Stimulated activated effector memory CD8-positive, alpha-beta T cell treated with anti-CD3 and anti-CD28 coated beads, Interleukin-12 subunit alpha, Interleukin-12 subunit beta, amount 100 ng/mL, for 72 hours (primary cell): Measurements from ENCODE around the gene MEIS3.
A peak's percentile ranks its signal among the peaks of the same experiment; 100 is the strongest.
"Not testable (repeated sequence)": the region's sequence is repeated elsewhere in the genome, so short reads cannot be mapped to it uniquely, and the experiment has no call there.

Experiments used
- ATAC-seq: fragments of 150-1000 bp; cut with Tn5 transposase; 2 replicates; pipeline ENCODE4 v1.10.0; 2021
- DNase-seq, 2 donors: peaks; one replicate each; pipeline ENCODE4 v3.0.0; 2021 to 2022; ENCODE audit warnings: low spot score in 2 of 2
- H3K27ac Mint-ChIP-seq: one replicate; pipeline ENCODE4 v1.8.0; 2022; ENCODE audit warnings: mild to moderate bottlenecking, mixed read lengths
- H3K36me3 Mint-ChIP-seq: one replicate; pipeline ENCODE4 v1.8.0; 2022; ENCODE audit warnings: mild to moderate bottlenecking, mixed read lengths
- H3K4me1 Mint-ChIP-seq: one replicate; pipeline ENCODE4 v1.8.0; 2022; ENCODE audit warnings: mixed read lengths
- H3K4me3 Mint-ChIP-seq: one replicate; pipeline ENCODE4 v1.8.0; 2022; ENCODE audit warnings: mild to moderate bottlenecking, mixed read lengths
- H3K9me3 Mint-ChIP-seq: one replicate; pipeline ENCODE4 v1.8.0; 2022; ENCODE audit warnings: mixed read lengths

Gene MEIS3

GRCh38 chr19:47388721-47389120 is 30.6 kb downstream of the MEIS3 start:
- DNase-seq, ATAC-seq, H3K4me3 Mint-ChIP-seq, H3K36me3 Mint-ChIP-seq, H3K4me1 Mint-ChIP-seq, H3K9me3 Mint-ChIP-seq, H3K27ac Mint-ChIP-seq: not testable (repeated sequence)

DNA sequence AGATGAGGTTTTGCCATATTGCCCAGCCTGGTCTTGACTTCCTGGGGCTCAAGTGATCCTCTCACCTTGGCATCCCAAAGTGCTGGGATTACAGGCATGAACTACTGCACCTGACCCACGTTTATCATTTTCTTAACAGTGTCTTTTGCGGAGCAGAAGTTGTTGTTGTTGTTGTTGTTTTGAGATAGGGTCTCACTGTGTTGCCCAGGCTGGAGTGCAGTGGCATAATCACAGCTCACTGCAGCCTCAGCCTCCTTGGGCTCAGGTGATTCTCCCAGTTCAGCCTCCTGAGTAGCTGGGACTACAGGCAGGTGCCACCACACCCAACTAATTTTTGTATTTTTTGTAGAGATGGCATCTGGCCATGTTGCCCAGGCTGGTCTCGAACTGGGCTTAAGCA is 31.7 kb downstream of the MEIS3 start:
- not testable (repeated sequence) for ATAC-seq

DNA sequence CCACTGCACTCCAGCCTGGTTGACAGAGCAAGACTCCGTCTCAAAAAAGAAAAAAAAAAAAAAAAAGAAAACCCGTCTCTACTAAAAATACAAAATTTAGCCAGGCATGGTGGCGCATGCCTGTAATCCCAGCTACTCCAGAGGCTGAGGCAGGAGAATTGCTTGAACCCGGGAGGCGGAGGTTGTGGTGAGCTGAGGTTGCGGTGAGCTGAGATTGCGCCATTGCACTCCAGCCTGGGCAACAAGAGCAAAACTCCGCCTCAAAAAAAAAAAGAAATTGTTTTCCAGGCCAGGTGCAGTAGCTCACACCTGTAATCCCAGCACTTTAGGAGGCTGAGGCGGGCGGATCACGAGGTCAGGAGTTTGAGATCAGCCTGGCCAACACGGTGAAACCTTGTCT is 32.7 kb downstream of the MEIS3 start:
- ATAC-seq, H3K9me3 Mint-ChIP-seq, DNase-seq, H3K27ac Mint-ChIP-seq, H3K4me3 Mint-ChIP-seq: not testable (repeated sequence)
- Mint-ChIP-seq H3K36me3 (peaks cover 12% of the 10 kb centered on the region), H3K4me1 (peaks cover 20% of the 10 kb centered on the region)

More for the DNA sequence above, 31.7 kb downstream of the MEIS3 start:
- not testable (repeated sequence) for DNase-seq, H3K4me1 Mint-ChIP-seq, H3K27ac Mint-ChIP-seq, H3K4me3 Mint-ChIP-seq, H3K9me3 Mint-ChIP-seq, H3K36me3 Mint-ChIP-seq

GRCh38 chr19:47384533-47384932 is 34.8 kb downstream of the MEIS3 start:
- H3K36me3 Mint-ChIP-seq = peaks cover 30% of the 10 kb centered on the region
- H3K4me1 Mint-ChIP-seq = peaks cover 38% of the 10 kb centered on the region
- H3K4me3 Mint-ChIP-seq, H3K27ac Mint-ChIP-seq, ATAC-seq, DNase-seq, H3K9me3 Mint-ChIP-seq: not testable (repeated sequence)

DNA sequence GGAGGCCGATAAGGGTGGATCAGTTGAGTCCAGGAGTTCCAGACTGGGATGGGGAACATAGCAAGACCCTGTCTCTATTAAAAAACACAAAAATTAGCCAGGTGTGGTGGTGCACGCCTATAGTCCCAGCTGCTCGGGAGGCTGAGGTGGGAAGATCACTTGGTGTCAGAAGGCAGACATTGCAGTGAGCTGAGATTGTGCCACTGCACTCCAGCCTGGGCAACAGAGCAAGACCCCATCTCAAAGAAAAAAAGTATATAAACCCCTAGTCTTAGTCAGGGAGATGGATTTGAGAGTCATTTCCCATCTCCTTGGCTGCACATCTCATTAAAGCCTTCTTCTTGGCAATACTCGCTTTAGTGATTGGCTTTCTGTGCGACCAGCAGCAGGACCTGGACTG is 35.4 kb downstream of the MEIS3 start:
- H3K4me3 Mint-ChIP-seq, DNase-seq, ATAC-seq, H3K9me3 Mint-ChIP-seq, H3K27ac Mint-ChIP-seq: not testable (repeated sequence)
- Mint-ChIP-seq H3K36me3 (peaks cover 34% of the 10 kb centered on the region), H3K4me1 (peaks cover 38% of the 10 kb centered on the region)

DNA sequence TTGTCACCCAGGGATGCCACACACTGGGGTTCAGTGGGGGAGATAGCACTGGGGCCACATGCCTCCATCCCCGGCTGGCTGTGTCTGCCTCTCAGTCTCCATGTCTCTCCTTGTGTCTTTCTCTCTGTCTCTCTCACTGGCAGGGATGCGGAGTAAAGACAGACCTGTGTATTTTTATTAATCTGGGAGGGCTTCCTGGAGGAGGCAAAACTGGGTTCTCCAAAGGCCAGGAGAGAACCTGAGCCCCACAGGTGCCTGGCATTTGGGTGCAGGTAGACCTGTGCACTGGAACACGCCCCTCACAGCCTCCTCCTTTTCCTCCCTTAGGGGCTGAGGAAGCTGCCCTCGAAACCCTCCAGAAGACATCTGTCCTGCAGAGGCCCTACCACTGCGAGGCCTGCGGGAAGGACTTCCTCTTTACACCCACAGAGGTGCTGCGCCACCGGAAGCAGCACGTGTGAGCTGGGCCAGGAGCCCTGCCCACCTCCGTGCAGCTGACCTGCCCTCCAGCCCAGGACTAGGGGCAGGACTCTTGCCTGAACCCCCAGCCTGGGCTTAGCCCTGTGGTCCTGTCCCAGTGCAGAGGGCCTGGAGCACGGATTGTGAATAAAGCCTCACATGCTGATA is 37.6 kb downstream of the MEIS3 start:
- DNase-seq = peak in 1 of 2 donors; percentile 53
- H3K4me1 Mint-ChIP-seq = peaks cover 38% of the 10 kb centered on the region
- H3K4me3 Mint-ChIP-seq = no peak overlapping the region
- peak; percentile 58 for ATAC-seq
- peaks cover 42% of the 10 kb centered on the region for H3K36me3 Mint-ChIP-seq
- H3K27ac Mint-ChIP-seq = peak overlapping the region; percentile 92
- no peaks in the 10 kb centered on the region for H3K9me3 Mint-ChIP-seq

DNA sequence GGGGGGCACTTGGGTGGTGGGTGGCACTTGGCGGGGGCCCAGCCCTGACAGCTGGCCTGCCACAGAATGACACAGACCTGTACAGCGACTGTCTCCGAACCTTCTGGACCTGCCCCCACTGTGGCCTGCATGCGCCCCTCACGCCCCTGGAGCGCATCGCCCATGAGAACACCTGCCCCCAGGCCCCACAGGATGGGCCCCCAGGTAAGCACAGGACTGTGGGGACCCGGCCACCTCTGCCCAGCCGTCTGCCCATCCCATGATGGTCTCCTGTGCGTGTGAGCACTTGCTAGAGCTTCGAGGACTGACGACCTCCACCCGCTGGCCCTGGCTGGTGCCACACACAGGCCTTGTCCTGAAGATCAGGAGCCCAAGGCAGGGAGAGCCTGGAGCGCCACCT is 38.2 kb downstream of the MEIS3 start:
- Mint-ChIP-seq H3K27ac (peak overlapping the region; percentile 92), H3K36me3 (peaks cover 45% of the 10 kb centered on the region)

DNA sequence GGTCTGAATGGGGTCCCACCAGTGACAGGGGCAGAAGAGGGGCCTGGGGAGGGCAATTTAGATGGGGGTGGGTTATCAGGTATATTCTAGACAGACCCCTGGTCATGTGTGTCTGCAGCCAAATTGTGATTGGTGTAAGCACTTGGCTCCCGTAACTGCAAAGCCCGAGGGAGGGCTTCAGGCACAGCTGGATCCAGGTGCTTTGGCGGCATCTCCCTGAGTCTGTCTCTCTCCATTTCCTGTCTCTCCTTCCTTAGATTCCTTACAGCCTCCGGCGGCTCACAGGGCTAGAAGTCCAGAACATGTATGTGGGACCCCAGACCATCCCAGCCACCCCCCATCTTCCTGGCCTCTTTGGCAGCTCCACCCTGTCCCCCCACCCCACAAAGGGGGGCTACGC is 38.8 kb downstream of the MEIS3 start:
- no peak for DNase-seq
- H3K4me3 Mint-ChIP-seq = no peak overlapping the region
- peaks cover 38% of the 10 kb centered on the region for H3K4me1 Mint-ChIP-seq
- peaks cover 48% of the 10 kb centered on the region for H3K36me3 Mint-ChIP-seq
- H3K9me3 Mint-ChIP-seq = no peaks in the 10 kb centered on the region
- ATAC-seq = no peak
- H3K27ac Mint-ChIP-seq = peak overlapping the region; percentile 29

More for the DNA sequence above, 38.2 kb downstream of the MEIS3 start:
- no peak for ATAC-seq
- Mint-ChIP-seq H3K4me3 (no peak overlapping the region), H3K4me1 (peaks cover 38% of the 10 kb centered on the region), H3K9me3 (no peaks in the 10 kb centered on the region)
- DNase-seq = no peak

GRCh38 chr19:47379381-47379938 is 39.9 kb downstream of the MEIS3 start:
- no peak for DNase-seq
- Mint-ChIP-seq H3K36me3 (peaks cover 56% of the 10 kb centered on the region), H3K4me1 (peaks cover 38% of the 10 kb centered on the region), H3K4me3 (no peak overlapping the region), H3K9me3 (no peaks in the 10 kb centered on the region), H3K27ac (no peak overlapping the region)
- no peak for ATAC-seq

DNA sequence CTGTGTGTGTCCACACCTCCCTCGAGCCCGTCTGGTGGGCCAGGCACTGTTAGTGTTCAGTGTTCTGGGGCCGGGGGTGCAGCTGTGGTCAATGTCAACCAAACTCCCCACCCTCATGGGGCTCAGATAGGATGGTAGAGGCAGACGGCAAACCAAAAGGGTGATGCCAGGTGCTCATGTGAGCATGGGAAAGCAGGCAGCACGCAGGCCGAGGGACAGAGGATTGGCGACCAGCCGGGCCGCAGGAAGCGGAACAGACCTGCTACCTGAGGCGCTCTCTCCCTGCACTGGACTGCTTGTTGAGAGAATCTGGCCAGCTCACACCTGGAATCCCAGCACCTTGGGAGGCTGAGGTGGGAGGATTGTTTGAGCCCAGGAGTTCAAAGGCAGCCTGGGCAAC is 41.1 kb downstream of the MEIS3 start:
- Mint-ChIP-seq H3K9me3 (no peaks in the 10 kb centered on the region), H3K4me3 (no peak overlapping the region), H3K27ac (no peak overlapping the region), H3K36me3 (peaks cover 68% of the 10 kb centered on the region), H3K4me1 (peaks cover 34% of the 10 kb centered on the region)
- ATAC-seq = no peak
- DNase-seq = no peak

GRCh38 chr19:47377801-47378200 is 41.5 kb downstream of the MEIS3 start:
- Mint-ChIP-seq H3K9me3 (no peaks in the 10 kb centered on the region), H3K27ac (no peak overlapping the region), H3K4me1 (peaks cover 29% of the 10 kb centered on the region), H3K36me3 (peaks cover 71% of the 10 kb centered on the region), H3K4me3 (no peak overlapping the region)
- ATAC-seq = no peak
- no peak for DNase-seq

DNA sequence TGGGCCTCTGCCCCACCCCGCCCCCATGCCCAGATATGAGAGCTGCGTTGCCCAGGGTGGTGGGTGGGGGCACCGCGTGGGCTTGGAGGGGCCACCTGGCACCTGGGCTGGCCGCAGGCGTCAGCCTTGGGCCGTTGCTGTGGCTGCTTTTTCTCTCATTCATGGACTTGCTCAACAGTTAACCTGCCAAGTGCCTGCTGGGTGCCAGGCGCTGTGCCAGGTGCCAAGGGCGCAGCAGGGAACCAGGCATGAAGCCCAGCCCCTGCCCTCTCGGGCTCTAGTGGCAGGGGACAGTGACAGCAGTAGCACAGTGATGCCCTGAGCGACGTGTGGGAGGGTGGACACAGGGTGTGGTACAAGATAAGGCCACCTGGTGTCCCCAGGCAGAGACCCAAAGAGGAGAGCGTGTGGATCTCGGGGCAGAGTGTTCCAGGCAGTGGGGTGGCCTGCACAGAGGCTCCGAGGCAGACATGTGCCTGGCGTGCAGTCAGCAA is 42.1 kb downstream of the MEIS3 start:
- Mint-ChIP-seq H3K4me1 (peaks cover 25% of the 10 kb centered on the region), H3K4me3 (no peak overlapping the region), H3K36me3 (peaks cover 67% of the 10 kb centered on the region), H3K9me3 (no peaks in the 10 kb centered on the region), H3K27ac (no peak overlapping the region)
- no peak for ATAC-seq
- DNase-seq = no peak

DNA sequence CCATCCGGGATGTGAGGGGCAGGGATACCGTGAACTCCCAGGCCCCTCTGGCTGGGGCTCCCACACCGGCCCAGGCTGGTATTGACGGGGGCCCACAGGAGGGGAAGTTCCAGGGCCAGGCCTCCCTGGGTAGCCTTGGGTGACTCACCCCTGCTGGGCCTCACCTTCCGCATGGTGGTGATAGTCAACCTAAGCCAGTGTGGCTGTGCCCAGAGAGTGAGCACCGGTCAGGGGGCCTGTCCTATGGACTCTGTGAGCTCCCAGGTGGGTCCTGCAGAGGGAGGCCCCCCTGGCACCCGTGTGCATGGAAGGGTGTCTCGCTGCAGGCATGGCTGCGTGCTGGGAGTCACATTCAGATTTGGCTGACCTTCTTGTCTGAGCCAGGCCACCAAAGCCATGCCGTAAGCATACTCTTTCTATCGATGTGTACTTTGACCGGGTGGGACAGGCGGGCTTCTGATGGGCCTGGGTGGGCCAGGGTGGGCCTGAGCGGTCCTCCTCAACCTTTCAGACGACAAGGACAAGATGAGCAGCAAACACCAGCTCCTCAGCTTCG is 42.7 kb downstream of the MEIS3 start:
- DNase-seq (no peak), ATAC-seq (no peak)
- no peak overlapping the region for H3K27ac Mint-ChIP-seq
- no peak overlapping the region for H3K4me3 Mint-ChIP-seq
- H3K4me1 Mint-ChIP-seq = peaks cover 19% of the 10 kb centered on the region
- no peaks in the 10 kb centered on the region for H3K9me3 Mint-ChIP-seq
- peaks cover 67% of the 10 kb centered on the region for H3K36me3 Mint-ChIP-seq

DNA sequence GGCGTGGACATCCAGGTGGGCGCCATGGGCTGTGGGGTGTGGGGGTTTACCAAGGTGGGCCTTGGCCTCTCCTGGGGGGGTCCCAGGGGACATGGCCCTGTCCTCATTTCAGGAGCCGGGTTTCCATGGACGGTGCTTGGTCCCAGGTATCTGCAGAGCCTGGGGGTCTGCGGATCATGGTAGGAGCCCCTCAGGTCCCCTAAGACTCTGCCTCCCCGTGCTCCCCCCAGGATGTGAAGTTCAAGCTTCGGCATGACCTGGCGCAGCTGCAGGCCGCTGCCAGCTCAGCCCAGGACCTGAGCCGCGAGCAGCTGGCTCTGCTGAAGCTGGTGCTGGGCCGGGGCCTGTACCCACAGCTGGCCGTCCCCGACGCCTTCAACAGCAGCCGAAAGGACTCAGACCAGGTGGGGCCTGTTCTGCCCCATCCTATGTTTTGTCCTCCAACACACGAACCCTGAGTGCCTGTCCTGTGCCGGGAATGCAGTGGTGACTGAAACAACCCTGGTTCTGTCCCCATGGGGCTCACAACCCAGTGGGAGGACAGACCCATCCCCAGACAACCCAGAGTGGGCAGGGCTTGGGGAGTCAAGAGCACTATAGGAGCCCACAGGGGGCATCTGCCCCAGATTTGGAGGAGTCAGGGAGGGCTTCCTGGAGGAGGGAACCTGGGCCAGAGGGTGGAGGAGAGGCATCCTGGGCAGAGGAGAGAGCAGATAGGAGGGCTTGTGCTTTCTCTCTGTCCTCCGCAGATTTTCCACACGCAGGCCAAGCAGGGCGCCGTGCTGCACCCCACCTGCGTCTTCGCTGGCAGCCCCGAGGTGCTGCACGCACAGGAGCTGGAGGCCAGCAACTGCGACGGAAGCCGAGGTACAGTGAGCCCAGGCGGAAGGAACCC is 43.4 kb downstream of the MEIS3 start:
- no peak for ATAC-seq
- peaks cover 60% of the 10 kb centered on the region for H3K36me3 Mint-ChIP-seq
- no peak overlapping the region for H3K4me3 Mint-ChIP-seq
- no peak for DNase-seq
- H3K4me1 Mint-ChIP-seq = peaks cover 12% of the 10 kb centered on the region
- H3K9me3 Mint-ChIP-seq = no peaks in the 10 kb centered on the region
- peak overlapping the region; percentile 37 for H3K27ac Mint-ChIP-seq
